Hematopoietic multipotent progenitor cell treated with erythropoietin and hydrocortisone succinate and interleukin-3 and kit ligand, for 6 days (in vitro differentiated cells): ENCODE results near the gene VTI1A.
"Not testable (repeated sequence)": the region's sequence is repeated elsewhere in the genome, so short reads cannot be mapped to it uniquely, and the experiment has no call there.

ENCODE experiments used
- DNase-seq: peaks from one replicate; pipeline ENCODE4 v3.0.0-alpha.2; 2015

Gene VTI1A

DNA sequence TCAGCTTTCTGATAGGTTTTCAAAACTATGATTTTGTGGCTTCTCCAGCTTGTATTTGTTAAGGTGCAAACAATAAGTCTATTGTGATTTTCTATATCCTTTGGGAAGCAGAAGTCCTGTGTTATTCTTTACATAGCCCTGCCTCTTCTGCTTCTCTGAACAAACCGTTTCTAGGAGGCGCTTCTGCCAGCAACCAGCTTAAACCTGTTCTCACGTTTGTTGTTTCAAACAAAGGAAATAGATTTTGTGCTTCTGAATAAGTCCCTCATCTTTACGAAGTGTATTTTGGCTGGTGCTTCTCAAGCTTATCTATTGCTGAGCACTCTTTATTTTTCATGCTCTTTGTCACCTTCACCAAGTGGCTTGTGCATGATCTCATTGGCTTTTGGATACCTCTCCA is 61.0 kb downstream of the VTI1A start:
- no peak for DNase-seq

DNA sequence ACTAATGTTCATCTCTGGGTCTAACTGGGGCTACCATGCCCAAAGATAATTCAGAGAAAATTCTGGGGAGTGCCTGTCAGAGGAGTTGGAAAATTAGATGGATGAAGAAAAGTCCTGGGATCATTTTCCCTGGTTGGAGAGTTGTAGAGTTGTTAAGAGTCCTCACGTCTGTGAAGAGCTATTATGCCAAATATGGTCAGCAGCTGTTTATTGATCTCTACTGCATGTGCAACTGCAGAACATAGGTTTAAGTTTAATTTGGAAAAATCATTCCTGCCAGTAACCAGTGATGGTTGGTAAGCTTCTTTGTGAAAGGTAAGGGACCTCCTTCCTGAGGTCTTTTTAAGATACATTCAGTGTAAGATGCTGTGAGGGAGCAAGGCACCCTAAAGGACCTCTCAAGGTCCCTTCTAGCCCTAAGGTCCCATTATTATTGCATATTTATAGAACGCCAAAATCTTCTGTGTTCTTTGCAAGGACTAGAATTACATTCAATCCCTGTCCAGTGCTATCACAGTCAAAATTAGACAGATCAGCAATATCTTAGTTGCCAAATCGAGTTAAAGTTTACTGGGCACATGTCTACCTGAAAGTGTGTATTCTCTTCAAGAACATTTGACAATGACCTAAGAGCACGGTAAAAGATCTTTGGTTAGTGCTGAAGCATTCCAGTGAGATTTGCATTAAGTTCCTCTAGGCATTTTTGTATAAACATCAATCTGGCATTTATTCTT is 62.7 kb downstream of the VTI1A start:
- no peak for DNase-seq

DNA sequence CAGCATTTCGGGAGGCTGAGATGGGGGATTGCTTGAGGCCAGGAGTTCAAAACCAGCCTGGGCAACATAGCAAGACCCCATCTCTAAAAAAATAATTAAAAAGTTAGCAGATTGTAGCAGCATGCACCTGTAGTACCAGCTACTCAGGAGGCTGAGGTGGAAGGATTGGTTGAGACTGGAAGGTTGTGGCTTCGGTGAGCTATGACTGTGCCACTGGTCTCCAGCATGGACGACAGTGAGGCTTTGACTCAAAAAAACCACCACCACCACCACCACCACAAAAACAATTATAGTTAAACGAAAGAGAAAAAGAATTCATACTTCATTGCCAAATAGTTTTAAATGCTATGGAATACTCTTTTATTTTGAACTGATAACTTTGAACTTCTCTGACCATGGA is 63.4 kb downstream of the VTI1A start:
- DNase-seq = no peak

DNA sequence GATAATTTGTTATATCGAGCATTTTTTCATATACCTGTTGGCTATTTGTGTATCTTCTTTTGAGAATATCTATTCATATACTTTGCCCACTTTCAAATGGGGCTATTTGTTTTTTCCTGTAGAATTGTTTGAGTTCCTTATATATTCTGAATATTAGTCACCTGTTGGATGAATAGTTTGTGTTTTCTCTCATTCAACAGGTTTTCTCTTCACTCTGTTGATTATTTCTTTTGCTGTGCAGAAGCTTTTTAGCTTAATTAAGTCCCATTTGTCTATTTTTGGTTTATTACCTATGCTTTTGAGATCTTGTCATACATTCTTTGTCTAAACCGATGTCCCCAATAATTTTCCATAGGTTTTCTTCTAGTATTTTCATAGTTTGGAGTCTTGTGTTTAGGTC is 65.3 kb downstream of the VTI1A start:
- DNase-seq = no peak

DNA sequence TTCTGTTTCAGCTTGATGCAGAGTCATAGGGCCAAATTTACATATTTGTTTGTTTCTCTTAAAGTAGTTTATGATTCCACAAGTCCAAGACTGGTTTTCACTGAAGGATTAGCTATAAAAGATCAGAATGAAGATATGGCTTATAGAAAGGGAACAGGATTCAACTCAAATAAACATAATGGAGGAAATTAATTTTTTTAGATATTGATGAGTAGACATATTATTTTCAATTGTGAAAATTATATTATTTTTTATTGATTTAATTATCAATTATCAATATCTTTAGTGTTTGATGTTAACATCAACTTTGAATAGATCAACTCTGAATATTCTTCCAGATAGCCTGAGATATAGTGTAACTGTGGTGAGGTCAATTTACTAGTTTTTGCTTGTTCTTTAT is 68.1 kb downstream of the VTI1A start:
- no peak for DNase-seq

DNA sequence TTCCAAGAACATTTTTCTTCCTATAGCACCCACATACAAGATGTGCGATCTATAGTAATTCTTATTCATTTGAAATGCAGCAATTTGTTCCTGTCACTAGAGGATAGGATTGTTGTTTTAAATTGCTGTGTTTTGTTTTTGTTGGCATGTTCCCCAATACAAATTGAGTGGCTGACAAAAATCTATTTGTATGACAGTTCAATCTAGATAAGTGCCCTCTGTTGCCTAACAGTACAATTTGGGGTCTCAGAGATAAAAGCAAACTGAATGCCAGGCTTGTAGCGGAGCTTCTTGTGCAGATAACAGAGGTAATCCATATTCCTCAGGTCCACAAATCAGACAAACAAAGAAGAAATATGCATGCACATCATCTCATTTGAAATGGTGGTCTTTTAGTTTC is 68.8 kb downstream of the VTI1A start:
- DNase-seq = peak; percentile 17

DNA sequence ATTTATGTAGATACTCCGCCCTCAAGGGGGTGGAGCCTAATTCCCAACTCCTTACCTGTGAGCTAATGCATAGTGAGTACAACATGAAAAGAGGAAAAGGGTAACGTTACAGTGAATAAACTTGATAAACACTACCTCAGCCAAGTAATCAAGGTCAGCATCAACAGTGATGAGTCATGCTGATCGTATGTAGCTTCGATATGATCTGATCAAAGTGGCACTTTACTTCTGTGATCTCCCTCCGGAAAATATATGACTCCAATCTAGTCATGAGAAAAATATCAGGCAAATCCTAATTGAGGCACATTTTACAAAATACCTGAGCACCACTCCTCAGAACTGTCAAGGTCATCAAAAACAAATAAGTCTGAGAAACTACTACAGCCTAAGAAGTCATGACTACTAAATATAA is 70.4 kb downstream of the VTI1A start:
- no peak for DNase-seq

DNA sequence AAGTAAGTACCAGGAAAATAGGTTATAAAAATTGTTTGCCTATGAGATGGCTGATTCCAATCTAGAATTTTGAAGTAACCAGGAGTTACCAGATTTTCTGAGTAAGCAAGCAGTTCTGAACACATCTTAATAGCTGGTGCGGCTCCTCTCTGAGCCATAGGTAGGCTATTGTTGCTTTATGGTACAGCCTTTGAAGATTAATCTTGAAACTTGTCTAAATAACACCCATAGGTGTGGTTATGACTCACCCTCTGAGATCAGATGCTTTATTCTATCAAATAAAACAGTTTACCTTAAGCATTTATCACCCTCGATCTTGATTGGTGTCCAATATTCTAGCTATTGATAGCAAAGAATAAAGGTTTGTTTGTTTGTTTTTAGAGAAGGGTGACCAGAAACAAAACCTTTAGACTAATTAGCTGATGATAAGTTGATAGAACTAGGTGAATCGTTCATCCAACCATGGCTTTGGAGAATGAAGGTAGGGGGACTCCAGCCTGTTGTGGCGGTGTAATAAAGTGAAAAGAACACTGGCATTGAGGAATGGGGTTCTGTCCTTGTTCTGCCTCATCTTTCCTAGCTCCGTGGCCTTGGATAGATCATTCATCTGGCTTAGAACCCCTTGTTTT is 72.2 kb downstream of the VTI1A start:
- DNase-seq = no peak

DNA sequence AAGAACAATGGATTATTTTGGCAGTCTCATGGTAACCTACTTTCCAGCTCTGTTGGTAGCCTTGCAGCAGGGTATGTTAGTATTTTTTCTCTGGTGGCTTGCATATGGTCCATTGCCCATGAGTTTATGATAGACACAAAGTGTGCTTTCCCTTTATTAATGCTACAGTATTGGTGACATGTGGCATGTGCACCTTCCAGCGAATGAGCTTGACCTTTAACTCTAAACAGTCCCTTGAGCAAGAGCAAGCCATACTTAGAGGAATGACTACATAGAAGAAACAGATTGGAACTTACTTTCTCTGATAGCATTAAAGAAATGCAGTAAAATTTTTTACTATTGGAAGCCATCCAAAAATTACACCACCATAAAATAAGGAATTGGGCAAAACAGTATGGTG is 73.9 kb downstream of the VTI1A start:
- no peak for DNase-seq

DNA sequence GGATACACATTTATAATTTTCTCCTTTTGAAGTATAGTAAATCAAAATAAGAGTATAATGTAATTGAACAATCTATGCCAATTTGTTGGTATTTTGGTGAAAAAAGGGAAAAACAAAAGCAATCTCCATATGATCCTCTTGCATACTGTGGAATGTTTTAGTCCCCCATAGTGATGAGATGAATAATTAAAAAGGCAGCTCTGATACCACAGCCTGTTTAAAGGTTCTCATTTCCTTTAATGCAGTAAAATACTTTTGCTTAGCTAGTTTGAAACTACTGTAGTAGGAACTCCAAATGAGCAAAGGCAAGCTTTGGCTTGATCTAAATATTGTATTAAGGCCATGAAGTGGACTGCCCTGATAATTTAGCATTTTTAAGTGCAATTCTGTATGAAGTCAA is 77.6 kb downstream of the VTI1A start:
- DNase-seq = no peak

DNA sequence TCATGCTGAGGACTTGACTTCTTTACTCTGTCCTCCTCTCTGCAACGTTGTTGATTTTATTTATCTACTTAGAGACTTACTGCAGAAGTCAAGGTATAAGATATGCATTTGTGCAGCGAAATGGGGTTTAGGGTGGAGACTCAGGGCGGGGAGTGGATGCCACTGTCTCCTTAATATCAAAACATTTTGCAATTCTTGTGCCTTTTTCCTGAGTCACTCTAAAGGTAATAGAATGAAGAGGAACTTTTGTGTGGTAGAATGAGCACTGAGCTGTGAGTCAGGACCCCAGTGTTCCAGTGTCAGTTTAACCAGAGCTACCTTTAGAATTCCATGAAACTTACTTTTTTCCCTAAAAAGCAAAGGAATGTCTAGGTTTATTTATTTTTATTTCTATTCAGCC is 78.2 kb downstream of the VTI1A start:
- DNase-seq = peak; percentile 31

DNA sequence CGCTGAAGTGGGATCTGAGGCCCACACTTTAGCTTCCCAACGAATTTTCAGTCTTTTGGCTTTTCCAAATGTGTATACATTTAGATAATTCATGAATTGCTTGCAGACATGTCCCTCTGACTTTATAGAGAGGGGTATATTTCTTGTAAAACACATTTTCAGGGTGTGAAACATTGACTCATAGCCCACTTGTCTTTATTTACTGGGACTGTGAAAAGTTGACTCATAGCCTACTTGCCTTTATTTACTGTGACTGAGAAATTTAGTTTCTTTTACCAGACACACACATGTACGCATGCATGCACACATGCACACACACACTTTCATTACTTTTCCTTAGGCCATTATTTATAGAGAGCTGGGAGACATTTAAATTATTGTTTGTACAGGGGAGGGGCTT is 79.1 kb downstream of the VTI1A start:
- DNase-seq = no peak

DNA sequence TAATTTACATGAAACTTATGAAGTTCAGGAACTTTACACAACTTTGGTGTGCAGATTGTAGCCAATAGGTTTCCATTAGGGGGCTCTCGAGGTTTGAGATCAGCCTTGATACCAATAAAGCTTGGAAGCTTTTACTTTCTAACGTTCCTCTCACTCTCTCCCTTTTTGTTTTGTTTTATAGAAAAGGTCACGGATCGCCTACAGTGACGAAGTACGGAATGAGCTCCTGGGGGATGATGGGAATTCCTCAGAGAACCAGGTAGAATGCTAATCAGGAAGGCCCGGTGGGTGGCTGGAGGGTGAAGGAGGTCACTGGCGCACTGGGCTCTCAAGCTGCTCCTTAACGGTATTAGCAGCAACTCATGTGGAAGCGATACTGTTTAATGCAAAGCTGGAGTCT is 79.9 kb downstream of the VTI1A start:
- DNase-seq = no peak

DNA sequence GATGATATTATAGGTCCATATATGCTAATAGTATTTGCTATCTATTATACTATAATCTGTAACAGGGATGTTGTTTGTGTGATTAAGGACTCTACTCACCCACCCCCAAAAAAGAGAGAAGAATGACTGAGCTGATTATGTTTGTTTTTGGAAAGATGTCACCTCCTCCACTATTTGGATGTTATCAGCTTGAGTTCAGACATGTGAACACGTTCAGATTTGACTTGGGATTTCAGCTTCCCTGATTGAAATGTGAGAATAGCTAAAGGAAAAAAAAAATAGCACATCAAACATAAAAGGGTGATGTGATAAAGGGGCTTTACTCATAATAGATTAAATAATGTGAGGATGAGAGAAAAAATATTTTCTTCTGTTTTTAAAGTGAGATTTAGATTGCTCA is 81.2 kb downstream of the VTI1A start:
- DNase-seq = no peak

DNA sequence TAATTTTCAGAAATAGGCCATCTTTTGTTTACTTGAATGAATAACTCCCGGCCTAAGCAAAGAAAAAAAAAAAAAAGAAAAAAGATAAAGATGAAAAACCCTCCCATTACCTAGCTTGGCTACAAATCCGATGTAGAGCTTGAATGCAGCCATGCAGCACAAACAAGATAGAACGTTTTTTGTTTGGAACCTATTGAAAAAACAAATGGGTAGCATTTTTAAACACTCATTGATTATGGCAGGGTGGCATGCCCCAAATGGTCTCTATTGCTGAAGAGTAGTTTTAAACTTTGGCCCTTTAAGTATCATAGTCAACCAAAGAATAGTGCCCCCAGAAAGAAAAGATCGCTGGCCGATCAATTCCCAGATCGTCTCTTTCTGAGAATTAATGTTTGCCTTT is 84.4 kb downstream of the VTI1A start:
- no peak for DNase-seq

DNA sequence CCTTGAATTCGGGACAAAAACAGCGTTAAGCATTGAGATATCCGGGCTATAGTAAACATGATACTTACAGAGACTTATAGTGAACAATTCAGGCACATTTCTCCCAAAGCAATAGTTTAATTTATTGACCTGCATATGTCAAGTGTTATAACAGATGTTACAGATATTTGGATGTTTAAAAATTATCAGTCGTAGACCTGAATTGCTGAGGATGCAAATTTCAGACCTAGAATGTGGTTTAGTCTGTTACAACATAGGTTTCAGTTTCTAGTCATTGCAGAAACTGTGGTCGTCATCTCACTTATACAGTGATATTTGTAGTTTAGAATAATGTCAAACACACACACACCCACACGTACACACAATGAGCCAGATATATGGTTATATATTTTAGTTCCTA is 85.2 kb downstream of the VTI1A start:
- peak; percentile 15 for DNase-seq

DNA sequence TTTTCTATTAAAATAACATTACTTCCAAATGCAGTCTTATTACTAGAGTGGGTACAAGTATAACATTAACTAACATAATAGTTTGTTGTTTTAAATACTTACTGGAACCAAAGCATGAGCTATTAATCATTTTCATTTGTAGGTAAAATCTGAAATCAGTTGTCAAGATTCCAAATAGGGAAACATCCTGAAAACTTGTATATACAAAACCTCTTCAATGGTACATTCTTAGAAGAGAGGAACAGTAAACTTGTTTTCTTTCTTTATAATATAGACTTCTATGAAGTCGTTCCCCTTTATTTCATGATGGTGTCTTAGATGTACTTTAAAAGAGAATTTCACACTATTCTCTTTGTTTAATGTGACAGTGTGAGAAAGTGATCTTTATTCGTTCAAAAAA is 85.9 kb downstream of the VTI1A start:
- DNase-seq = no peak

DNA sequence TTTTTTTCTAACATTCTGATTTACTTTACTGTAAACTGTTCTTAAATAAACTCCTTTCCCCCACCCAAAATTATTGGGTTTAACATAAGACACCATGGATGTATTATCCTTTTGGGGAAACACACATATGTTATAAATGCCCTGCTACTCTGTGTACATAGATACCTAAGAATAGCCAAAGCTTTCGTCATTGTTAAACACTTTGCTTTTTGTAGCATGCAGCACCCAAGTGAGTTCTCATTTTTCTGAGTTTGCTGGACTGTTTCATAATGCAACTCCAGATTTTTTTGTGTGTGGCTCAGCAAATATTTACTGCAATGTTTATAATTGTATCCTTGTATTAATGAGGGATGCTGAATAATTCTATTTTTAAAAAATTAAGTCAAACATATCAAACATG is 86.9 kb downstream of the VTI1A start:
- DNase-seq = no peak

DNA sequence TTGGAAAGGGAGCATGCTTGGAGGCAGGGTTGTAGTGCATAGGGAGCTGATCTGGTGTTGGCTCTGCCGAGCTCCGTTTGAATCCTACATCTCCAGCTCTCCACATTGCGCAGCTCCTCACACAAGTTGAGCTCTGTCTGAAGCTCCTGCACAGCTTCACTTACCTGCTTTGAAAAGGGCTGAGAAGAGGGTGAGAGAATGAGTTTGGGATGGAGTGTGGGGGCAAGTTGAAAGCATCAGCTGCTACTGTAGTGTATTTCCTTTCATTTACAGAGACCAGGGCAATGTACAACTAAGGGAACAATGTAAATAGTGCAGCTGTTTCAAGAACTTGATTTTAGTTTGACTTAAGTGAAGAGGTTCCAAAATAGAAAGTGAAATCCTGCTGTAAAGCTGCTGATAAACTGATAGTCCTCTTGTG is 88.5 kb downstream of the VTI1A start:
- DNase-seq = no peak

DNA sequence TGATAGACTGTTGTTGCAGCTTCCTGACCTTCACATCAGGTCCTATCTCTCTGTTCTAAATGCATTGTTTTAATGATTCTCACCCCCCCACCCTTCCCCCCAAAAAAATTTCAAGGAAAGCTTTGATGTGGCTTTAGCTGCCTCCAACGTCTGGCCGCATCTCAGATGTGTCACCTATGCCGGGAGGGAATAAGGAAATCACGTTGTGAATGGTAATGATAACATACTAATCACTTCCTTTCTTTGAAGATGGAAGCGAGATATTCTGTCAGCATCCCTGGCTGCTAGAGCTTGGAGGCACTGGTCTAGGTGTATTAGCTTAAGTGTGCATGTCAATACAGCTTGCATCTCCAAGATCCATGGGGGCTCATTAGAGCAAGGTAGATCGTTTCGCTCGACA is 89.6 kb downstream of the VTI1A start:
- DNase-seq = no peak

DNA sequence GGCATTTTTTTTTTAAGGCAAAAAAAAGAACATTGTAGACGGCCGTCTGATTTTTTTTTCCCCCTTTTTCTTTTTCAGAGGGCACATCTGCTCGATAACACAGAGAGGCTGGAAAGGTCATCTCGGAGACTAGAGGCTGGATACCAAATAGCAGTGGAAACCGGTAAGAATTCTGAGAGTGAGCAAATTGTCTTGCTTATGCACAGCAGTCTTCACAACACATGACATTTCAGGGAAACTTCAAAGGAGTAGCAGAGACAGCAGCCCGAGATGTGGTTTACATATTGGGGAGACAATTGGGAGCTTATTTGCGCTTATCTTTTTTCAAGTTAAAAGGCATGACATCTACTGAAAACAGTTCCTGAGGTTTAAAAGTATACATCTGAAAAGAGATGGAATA is 91.2 kb downstream of the VTI1A start:
- DNase-seq = no peak

DNA sequence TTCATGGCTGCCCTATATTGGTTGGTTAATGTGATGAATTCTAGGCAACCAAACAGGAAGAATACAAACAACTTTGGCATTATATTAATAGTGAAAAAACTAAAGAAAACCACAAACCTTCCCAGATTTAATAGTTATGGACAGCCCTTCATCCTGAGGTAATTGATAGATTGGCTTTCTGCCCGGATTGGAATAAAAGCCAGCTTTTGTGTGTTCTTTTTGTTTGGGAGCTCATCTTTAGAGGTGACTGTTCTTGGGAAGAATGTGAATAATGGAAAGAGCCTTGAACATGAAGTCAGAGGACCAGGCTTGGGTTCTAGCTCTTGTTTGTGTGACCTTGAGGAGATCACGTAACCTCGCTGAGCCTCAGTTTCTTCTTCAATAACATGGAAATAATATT is 92.3 kb downstream of the VTI1A start:
- no peak for DNase-seq

DNA sequence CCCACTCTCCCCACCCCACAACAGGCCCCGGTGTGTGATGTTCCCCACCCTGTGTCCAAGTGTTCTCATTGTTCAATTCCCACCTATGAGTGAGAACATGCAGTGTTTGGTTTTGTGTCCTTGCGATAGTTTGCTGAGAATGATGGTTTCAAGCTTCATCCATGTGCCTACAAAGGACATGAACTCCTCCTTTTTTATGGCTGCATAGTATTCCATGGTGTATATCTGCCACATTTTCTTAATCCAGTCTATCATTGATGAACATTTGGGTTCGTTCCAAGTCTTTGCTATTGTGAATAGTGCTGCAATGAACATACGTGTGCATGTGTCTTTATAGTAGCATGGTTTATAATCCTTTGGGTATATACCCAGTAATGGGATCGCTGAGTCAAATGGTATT is 95.8 kb downstream of the VTI1A start:
- not testable (repeated sequence) for DNase-seq

DNA sequence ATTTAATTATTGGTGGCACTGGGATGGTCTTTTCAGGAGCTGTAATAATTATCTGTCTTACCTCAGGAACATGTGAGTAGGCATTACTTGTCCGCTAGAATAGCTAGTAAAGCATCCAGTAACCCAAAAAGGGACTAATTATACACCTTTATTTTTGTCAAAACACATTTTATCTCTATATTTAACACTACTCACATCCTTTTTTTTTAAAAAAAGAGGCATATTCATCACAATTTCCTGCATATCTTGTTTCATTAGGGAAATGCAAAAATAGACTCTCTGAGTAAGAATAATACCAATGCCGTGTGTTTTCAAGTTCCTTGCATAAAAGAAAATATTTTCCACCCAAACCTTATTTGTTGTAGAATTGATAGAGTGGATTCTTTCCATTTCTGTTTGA is 99.5 kb downstream of the VTI1A start:
- no peak for DNase-seq
